HEK293 (cell line): Measurements from ENCODE around the gene FLCN.
A peak's percentile ranks its signal among the peaks of the same experiment; 100 is the strongest.

ENCODE experiments used
- BCL11A ChIP-seq: fragments of 450-650 bp; formaldehyde crosslinking; IDR thresholded peaks from 2 replicates; pipeline ENCODE4 v1.5.1; 2016; ENCODE audit warnings: low read depth, missing biosample characterization, missing genetic modification characterization
- GFI1B ChIP-seq: fragments of 450-650 bp; formaldehyde crosslinking; IDR thresholded peaks from 2 replicates; pipeline ENCODE4 v1.5.1; 2016; ENCODE audit warnings: missing biosample characterization, missing genetic modification characterization
- KLF7 ChIP-seq: fragments of 450-650 bp; formaldehyde crosslinking; IDR thresholded peaks from 2 replicates; pipeline ENCODE4 v1.5.1; 2016; ENCODE audit warnings: missing biosample characterization, missing genetic modification characterization, borderline replicate concordance
- KLF9 ChIP-seq: fragments of 450-650 bp; formaldehyde crosslinking; IDR thresholded peaks from 2 replicates; pipeline ENCODE4 v1.5.1; 2016; ENCODE audit warnings: missing biosample characterization, missing genetic modification characterization, low read depth
- REPIN1 ChIP-seq: fragments of 450-650 bp; formaldehyde crosslinking; IDR thresholded peaks from 2 replicates; pipeline ENCODE4 v1.5.1; 2017; ENCODE audit warnings: missing biosample characterization, missing genetic modification characterization, low read depth
- REST ChIP-seq: fragments of 450-650 bp; formaldehyde crosslinking; IDR thresholded peaks from 2 replicates; pipeline ENCODE4 v1.5.1; 2016; ENCODE audit warnings: missing biosample characterization, missing genetic modification characterization
- SCRT2 ChIP-seq: fragments of 450-650 bp; formaldehyde crosslinking; IDR thresholded peaks from 2 replicates; pipeline ENCODE4 v1.5.1; 2016; ENCODE audit warnings: missing biosample characterization, missing genetic modification characterization
- SP3 ChIP-seq: fragments of 450-650 bp; formaldehyde crosslinking; IDR thresholded peaks from 2 replicates; pipeline ENCODE4 v1.5.1; 2016; ENCODE audit warnings: missing biosample characterization, missing genetic modification characterization
- ZBTB48 ChIP-seq: fragments of 450-650 bp; formaldehyde crosslinking; IDR thresholded peaks from 2 replicates; pipeline ENCODE4 v1.5.1; 2016; ENCODE audit warnings: missing biosample characterization, missing genetic modification characterization
- ZFHX2 ChIP-seq: fragments of 450-650 bp; formaldehyde crosslinking; conservative IDR thresholded peaks from 2 replicates; pipeline ENCODE4 v1.5.1; 2016; ENCODE audit warnings: missing biosample characterization, missing genetic modification characterization
- ZNF169 ChIP-seq: fragments of 450-650 bp; formaldehyde crosslinking; IDR thresholded peaks from 2 replicates; pipeline ENCODE4 v1.5.1; 2016; ENCODE audit warnings: missing biosample characterization, missing genetic modification characterization
- ZNF2 ChIP-seq: fragments of 450-650 bp; formaldehyde crosslinking; IDR thresholded peaks from 2 replicates; pipeline ENCODE4 v1.5.1; 2016; ENCODE audit warnings: missing biosample characterization, missing genetic modification characterization
- ZNF221 ChIP-seq: fragments of 450-650 bp; formaldehyde crosslinking; IDR thresholded peaks from 2 replicates; pipeline ENCODE4 v1.5.1; 2017; ENCODE audit warnings: missing biosample characterization, missing genetic modification characterization, borderline replicate concordance
- ZNF335 ChIP-seq: fragments of 450-650 bp; formaldehyde crosslinking; conservative IDR thresholded peaks from 2 replicates; pipeline ENCODE4 v1.5.1; 2016; ENCODE audit warnings: missing biosample characterization, missing genetic modification characterization
- ZNF394 ChIP-seq: fragments of 450-650 bp; formaldehyde crosslinking; IDR thresholded peaks from 2 replicates; pipeline ENCODE4 v1.5.1; 2016; ENCODE audit warnings: missing biosample characterization, missing genetic modification characterization, mild to moderate bottlenecking, moderate library complexity, borderline replicate concordance
- ZNF416 ChIP-seq: fragments of 450-650 bp; formaldehyde crosslinking; IDR thresholded peaks from 2 replicates; pipeline ENCODE4 v1.5.1; 2016; ENCODE audit warnings: missing biosample characterization, missing genetic modification characterization
- ZNF501 ChIP-seq: fragments of 450-650 bp; formaldehyde crosslinking; IDR thresholded peaks from 2 replicates; pipeline ENCODE4 v1.5.1; 2016; ENCODE audit warnings: missing biosample characterization, missing genetic modification characterization
- ZNF510 ChIP-seq: fragments of 450-650 bp; formaldehyde crosslinking; IDR thresholded peaks from 2 replicates; pipeline ENCODE4 v1.5.1; 2018; ENCODE audit warnings: mild to moderate bottlenecking, missing genetic modification characterization, missing biosample characterization; ENCODE audit not compliant: insufficient replicate concordance
- ZNF585B ChIP-seq: fragments of 450-650 bp; formaldehyde crosslinking; IDR thresholded peaks from 2 replicates; pipeline ENCODE4 v1.5.1; 2016; ENCODE audit warnings: missing biosample characterization, missing genetic modification characterization
- ZNF626 ChIP-seq: fragments of 450-650 bp; sonication (Bioruptor Pico); formaldehyde crosslinking; IDR thresholded peaks from 2 replicates; pipeline ENCODE4 v1.5.1; 2018; ENCODE audit warnings: missing biosample characterization, missing genetic modification characterization, inconsistent platforms
- ZNF629 ChIP-seq: fragments of 450-650 bp; formaldehyde crosslinking; IDR thresholded peaks from 2 replicates; pipeline ENCODE4 v1.5.1; 2017; ENCODE audit warnings: missing biosample characterization, missing genetic modification characterization
- ZNF660 ChIP-seq: fragments of 450-650 bp; IDR thresholded peaks from 2 replicates; pipeline ENCODE4 v1.5.1; 2018; ENCODE audit warnings: missing biosample characterization, mild to moderate bottlenecking, missing genetic modification characterization
- ZNF785 ChIP-seq: fragments of 450-650 bp; formaldehyde crosslinking; IDR thresholded peaks from 2 replicates; pipeline ENCODE4 v1.5.1; 2016; ENCODE audit warnings: missing biosample characterization, missing genetic modification characterization
- ZSCAN4 ChIP-seq: fragments of 450-650 bp; formaldehyde crosslinking; IDR thresholded peaks from 2 replicates; pipeline ENCODE4 v1.5.1; 2017; ENCODE audit warnings: missing biosample characterization, missing genetic modification characterization
- TF ChIP-seq, protein P1 (sequence below): fragments of 450-650 bp; formaldehyde crosslinking; IDR thresholded peaks from 2 replicates; pipeline ENCODE4 v1.5.1; 2016; ENCODE audit warnings: missing biosample characterization, missing genetic modification characterization
- TF ChIP-seq, protein P2 (sequence below): fragments of 450-650 bp; formaldehyde crosslinking; IDR thresholded peaks from 2 replicates; pipeline ENCODE4 v1.5.1; 2016; ENCODE audit warnings: missing biosample characterization, missing genetic modification characterization
- TF ChIP-seq, protein P3 (sequence below): fragments of 450-650 bp; formaldehyde crosslinking; IDR thresholded peaks from 2 replicates; pipeline ENCODE4 v1.5.1; 2017; ENCODE audit warnings: missing biosample characterization, missing genetic modification characterization
- TF ChIP-seq, protein P4 (sequence below): fragments of 450-650 bp; formaldehyde crosslinking; IDR thresholded peaks from 2 replicates; pipeline ENCODE4 v1.5.1; 2016; ENCODE audit warnings: missing biosample characterization, missing genetic modification characterization

FLCN gene

DNA sequence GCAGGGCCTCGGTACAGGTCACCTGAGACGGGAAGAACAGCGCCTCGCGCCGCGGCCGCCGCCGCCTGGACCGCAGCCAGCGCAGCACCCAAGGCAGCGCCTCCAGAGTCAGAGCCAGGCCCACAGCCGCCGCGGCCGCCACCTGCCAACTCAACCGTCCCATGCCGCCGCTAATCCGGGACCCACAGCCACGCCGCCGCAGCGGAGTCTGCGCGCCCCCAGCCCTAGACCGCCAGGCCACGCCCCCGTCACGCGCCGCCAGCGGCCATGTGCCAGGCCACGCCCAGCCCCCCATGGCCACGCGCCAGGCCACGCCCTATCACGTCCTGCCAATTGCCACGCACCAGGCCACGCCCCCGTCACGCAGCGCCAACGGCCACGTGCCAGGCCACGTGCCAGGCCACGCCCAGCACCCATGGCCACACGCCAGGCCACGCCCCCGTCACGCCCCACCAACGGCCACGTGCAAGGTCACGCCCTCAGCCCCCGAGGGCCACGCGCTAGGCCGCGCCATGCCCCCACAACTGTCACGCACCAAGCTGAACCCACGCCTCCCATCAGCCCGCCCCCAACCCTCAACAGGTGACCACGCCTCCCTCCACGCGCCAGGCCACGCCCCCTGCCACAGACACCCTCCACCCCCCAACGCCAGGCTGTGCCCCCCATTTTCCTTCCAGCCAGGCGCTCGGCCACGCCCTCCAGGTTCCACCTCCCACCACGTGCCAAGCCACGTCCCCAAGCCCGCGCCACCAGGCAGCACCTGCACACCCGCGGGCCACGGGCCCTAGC is 30.6 kb downstream of the FLCN start, which contains the start of gene PLD6 (continued):
- no peak for TF ChIP-seq REST
- TF ChIP-seq ZFHX2 (tag by site-specific recombination), result peak; percentile 99
- no peak for TF ChIP-seq ZSCAN4 (tag by site-specific recombination)
- no peak for TF ChIP-seq ZNF510 (tag by site-specific recombination)
- no peak for TF ChIP-seq ZNF221 (tag by site-specific recombination)
- TF ChIP-seq ZNF416 (tag by site-specific recombination), result no peak
- TF ChIP-seq, protein P1, sequence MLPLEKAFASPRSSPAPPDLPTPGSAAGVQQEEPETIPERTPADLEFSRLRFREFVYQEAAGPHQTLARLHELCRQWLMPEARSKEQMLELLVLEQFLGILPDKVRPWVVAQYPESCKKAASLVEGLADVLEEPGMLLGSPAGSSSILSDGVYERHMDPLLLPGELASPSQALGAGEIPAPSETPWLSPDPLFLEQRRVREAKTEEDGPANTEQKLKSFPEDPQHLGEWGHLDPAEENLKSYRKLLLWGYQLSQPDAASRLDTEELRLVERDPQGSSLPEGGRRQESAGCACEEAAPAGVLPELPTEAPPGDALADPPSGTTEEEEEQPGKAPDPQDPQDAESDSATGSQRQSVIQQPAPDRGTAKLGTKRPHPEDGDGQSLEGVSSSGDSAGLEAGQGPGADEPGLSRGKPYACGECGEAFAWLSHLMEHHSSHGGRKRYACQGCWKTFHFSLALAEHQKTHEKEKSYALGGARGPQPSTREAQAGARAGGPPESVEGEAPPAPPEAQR (tag by site-specific recombination), result no peak
- TF ChIP-seq ZNF2 (tag by site-specific recombination), result 0 out of 2 replicates have a peak, but pooled peaks have one; percentile 64
- TF ChIP-seq ZBTB48, result peak; percentile 59; the same call in 1 of the 2 replicates
- TF ChIP-seq SP3 (tag by site-specific recombination), result peak; percentile 96
- 0 out of 2 replicates have a peak, but pooled peaks have one; percentile 57 for TF ChIP-seq ZNF785 (tag by site-specific recombination)
- no peak for TF ChIP-seq GFI1B (tag by site-specific recombination)
- TF ChIP-seq ZNF394, result peak; percentile 22; the same call in 1 of the 2 replicates
- TF ChIP-seq KLF7, result peak; percentile 99
- TF ChIP-seq ZNF626 (tag by site-specific recombination), result no peak; the same call in 1 of the 2 replicates
- no peak for TF ChIP-seq REPIN1 (tag by site-specific recombination)
- TF ChIP-seq, protein P2, sequence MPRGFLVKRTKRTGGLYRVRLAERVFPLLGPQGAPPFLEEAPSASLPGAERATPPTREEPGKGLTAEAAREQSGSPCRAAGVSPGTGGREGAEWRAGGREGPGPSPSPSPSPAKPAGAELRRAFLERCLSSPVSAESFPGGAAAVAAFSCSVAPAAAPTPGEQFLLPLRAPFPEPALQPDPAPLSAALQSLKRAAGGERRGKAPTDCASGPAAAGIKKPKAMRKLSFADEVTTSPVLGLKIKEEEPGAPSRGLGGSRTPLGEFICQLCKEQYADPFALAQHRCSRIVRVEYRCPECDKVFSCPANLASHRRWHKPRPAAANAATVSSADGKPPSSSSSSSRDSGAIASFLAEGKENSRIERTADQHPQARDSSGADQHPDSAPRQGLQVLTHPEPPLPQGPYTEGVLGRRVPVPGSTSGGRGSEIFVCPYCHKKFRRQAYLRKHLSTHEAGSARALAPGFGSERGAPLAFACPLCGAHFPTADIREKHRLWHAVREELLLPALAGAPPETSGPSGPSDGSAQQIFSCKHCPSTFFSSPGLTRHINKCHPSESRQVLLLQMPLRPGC (tag by site-specific recombination), result peak; percentile 59; the same call in 1 of the 2 replicates
- TF ChIP-seq, protein P3, sequence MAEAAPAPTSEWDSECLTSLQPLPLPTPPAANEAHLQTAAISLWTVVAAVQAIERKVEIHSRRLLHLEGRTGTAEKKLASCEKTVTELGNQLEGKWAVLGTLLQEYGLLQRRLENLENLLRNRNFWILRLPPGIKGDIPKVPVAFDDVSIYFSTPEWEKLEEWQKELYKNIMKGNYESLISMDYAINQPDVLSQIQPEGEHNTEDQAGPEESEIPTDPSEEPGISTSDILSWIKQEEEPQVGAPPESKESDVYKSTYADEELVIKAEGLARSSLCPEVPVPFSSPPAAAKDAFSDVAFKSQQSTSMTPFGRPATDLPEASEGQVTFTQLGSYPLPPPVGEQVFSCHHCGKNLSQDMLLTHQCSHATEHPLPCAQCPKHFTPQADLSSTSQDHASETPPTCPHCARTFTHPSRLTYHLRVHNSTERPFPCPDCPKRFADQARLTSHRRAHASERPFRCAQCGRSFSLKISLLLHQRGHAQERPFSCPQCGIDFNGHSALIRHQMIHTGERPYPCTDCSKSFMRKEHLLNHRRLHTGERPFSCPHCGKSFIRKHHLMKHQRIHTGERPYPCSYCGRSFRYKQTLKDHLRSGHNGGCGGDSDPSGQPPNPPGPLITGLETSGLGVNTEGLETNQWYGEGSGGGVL (tag by site-specific recombination), result peak; percentile 63
- TF ChIP-seq ZNF660, result peak; percentile 66; the same call in 1 of the 2 replicates
- peak; percentile 7; the same call in 1 of the 2 replicates for TF ChIP-seq ZNF335 (tag by site-specific recombination)
- TF ChIP-seq BCL11A (tag by site-specific recombination), result peak; percentile 43; the same call in 1 of the 2 replicates
- peak; percentile 100 for TF ChIP-seq SCRT2 (tag by site-specific recombination)
- TF ChIP-seq ZNF585B, result no peak; the same call in 1 of the 2 replicates
- peak; percentile 67; the same call in 1 of the 2 replicates for TF ChIP-seq ZNF501 (tag by site-specific recombination)
- TF ChIP-seq ZNF629 (tag by site-specific recombination), result 0 out of 2 replicates have a peak, but pooled peaks have one; percentile 8
- peak; percentile 100 for TF ChIP-seq KLF9 (tag by site-specific recombination)
- TF ChIP-seq, protein P4, sequence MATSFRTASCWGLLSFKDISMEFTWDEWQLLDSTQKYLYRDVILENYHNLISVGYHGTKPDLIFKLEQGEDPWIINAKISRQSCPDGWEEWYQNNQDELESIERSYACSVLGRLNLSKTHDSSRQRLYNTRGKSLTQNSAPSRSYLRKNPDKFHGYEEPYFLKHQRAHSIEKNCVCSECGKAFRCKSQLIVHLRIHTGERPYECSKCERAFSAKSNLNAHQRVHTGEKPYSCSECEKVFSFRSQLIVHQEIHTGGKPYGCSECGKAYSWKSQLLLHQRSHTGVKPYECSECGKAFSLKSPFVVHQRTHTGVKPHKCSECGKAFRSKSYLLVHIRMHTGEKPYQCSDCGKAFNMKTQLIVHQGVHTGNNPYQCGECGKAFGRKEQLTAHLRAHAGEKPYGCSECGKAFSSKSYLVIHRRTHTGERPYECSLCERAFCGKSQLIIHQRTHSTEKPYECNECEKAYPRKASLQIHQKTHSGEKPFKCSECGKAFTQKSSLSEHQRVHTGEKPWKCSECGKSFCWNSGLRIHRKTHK, result no peak
- no peak for TF ChIP-seq ZNF169
